Cardiac fibroblast (primary cell): Measurements from ENCODE around the gene CPSF3.

Source experiments
- DNase-seq, 2 donors: peaks; one replicate each; pipeline versions ENCODE4 v3.0.0 to v3.0.0-alpha.2; 2010; ENCODE audit warnings: low read depth in 2 of 2
- H3K4me3 ChIP-seq, 2 donors: replicated peaks in 1 of 2; 1 replicate in 1 of 2; 2 replicates in 1 of 2; pipeline ENCODE4 v1.5.1; 2011; ENCODE audit warnings: low read depth in 2 of 2, low read length in 2 of 2, mild to moderate bottlenecking in 2 of 2, moderate library complexity in 1 of 2
- TF ChIP-seq, protein P1 (sequence below): IDR thresholded peaks from one replicate; pipeline ENCODE4 v1.5.1; 2011; ENCODE audit warnings: low read depth, mild to moderate bottlenecking, low read length, inconsistent platforms

CPSF3 gene

DNA sequence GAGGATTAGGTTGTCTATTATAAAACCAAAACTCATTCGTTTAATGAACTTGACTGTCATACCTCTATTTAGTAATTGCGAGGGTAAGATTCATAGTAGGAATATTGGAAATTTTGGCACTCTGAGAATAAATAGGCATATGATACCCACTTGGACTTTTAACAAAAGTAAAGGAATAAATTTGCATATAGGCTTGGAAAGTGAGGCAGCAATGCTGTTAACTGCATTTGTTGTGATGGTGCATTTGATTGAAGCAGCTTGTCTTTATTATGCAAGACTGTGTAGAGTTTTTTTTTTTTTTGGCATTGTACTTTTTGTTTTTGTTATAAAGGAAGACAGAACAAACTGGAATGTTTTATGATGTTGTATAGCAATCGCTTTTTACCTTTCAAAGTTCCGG lies 19.0 kb upstream of the CPSF3 start:
- no peak for DNase-seq
- H3K4me3 ChIP-seq = no peak overlapping the region
- TF ChIP-seq, protein P1, sequence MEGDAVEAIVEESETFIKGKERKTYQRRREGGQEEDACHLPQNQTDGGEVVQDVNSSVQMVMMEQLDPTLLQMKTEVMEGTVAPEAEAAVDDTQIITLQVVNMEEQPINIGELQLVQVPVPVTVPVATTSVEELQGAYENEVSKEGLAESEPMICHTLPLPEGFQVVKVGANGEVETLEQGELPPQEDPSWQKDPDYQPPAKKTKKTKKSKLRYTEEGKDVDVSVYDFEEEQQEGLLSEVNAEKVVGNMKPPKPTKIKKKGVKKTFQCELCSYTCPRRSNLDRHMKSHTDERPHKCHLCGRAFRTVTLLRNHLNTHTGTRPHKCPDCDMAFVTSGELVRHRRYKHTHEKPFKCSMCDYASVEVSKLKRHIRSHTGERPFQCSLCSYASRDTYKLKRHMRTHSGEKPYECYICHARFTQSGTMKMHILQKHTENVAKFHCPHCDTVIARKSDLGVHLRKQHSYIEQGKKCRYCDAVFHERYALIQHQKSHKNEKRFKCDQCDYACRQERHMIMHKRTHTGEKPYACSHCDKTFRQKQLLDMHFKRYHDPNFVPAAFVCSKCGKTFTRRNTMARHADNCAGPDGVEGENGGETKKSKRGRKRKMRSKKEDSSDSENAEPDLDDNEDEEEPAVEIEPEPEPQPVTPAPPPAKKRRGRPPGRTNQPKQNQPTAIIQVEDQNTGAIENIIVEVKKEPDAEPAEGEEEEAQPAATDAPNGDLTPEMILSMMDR = no peak

DNA sequence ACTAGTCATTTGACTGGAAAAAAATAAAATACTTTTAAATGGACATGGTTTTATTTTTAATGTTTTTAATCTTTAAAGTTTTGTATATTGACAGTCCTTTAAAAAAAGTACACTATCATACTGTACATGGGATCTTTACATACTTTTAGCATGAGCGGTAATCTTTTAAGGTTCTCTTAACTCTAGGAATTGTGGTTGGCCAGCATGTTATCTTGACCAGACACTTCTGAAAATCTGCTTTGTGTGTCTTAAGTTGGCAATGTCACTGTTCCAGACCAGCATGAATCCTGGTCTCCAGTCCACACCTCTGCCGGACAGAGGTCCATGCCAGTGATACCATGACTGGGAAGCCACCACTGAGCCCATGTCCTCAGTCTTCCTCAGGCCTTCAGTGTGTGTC lies 17.8 kb upstream of the CPSF3 start:
- no peak overlapping the region for H3K4me3 ChIP-seq
- TF ChIP-seq, protein P1 = no peak

DNA sequence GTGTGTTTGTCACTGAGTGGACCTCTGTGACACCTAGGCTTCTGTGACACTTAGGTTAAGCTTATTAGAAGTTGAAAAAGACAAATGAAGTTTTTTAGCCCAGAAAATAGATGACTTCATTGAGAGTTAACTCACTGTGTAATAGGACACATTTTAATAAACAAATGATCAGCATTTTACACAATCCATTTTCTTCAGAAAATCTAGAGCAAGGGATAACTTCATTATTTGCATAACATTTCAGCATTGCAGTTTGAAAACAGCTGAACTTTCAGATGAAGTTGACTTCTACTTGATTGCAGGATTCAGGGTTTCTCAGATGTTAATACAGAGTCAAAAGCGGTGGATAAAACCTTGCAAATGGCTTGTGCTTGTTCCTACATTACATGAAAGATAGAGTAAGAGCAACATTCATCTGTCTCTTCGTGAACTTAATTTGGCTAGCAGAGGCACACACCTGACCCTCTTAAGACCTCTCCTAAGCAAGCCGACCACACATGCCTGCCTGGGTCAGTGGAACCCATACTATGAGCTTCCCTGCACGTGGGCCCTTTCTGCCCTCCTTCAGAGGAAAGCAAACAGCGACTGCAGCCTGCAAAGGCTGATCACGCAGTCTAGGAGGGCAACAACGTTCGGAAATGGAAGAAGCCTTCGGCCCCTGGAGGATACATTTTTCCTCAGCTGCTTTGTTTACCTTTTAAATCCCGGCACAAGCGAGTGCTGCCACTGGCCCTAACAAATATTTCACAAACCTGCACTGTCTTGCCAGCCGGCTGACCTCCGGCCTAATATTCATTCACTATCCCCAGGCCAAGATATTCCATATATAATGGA lies 16.7 kb upstream of the CPSF3 start:
- TF ChIP-seq, protein P1 = no peak
- no peak overlapping the region for H3K4me3 ChIP-seq
- no peak for DNase-seq

More for the DNA sequence above, 17.8 kb upstream of the CPSF3 start:
- DNase-seq = no peak

DNA sequence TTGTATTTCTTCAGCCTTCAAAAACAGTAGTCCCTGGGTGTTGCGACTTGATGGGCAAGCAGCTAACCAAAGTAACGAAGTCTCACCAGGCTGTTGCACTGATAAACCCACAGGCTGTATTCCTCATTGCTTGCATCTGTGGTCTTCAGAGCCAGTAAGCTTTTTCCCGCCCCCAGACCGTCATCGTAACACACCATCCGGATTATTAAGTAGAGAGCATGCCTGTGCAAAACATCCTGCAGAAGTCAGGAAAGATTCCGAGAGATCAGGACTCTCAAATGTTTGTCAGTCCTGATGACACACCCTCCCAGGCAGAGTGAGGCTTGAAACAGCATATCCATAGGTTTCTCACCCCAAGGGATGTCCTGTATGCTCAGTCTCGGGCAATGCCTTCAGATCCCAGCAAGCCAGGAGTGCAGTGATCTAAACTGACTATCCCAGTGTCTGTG lies 16.1 kb upstream of the CPSF3 start:
- TF ChIP-seq, protein P1 = no peak

DNA sequence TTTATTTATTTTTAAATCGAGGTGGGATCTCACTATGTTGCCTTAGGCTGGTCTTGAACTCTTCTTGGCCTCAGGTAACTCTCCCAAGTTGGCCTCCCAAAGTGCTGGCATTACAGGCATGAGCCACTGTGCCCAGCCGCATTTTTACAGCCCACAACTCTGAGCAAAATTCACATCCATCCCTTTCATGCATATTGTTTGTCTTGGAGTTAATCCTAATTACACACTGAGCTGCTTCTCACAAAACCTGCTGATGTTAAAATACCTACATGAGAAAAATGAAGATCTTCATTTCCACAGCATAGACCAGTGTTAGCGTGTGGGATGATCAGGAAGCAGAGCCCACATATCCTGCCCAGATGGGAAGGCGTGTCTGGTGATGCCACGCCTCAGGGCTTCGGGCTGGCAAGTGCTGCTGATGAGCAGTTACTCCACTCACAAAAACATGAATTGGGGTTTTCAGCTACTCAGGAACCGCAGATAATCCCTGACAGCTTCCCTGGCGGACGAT lies 14.8 kb upstream of the CPSF3 start:
- H3K4me3 ChIP-seq = no peak overlapping the region
- no peak for DNase-seq
- TF ChIP-seq, protein P1 = no peak

More for the DNA sequence above, 16.1 kb upstream of the CPSF3 start:
- DNase-seq = no peak
- H3K4me3 ChIP-seq = no peak overlapping the region

DNA sequence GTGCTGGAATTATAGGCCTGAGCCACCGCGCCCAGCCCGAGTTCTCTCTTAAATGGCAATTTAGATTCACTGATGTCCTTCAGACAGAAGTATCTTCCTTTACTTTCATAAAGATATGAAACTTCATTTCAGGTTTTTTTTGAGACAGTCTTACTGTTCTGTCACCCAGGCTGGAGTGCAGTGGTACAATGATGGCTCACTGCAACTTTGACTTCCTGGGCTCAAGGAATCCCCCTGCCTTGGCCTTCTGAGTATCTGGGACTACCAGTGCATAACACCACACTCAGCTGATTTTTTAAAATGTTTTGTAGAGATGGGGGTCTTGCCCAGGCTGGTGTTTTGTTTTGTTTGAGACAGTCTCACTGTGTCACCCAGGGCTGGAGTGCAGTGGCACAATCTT lies 13.3 kb upstream of the CPSF3 start:
- no peak for DNase-seq
- no peak overlapping the region for H3K4me3 ChIP-seq
- TF ChIP-seq, protein P1 = no peak
